ENCODE data around the gene DNAAF9.

The DNAAF9 gene

GRCh38 chr20:3403741-3404140, 3.7 kb downstream of the DNAAF9 start:
- FAIRE-seq: no peak
- DNase-seq (ENCODE audit: insufficient read length, low spot score): no peak
- TF ChIP-seq TAF1 (IDR thresholded peaks at IDR 0.05; ENCODE audit: low read depth, low read length) (no peak), POLR2AphosphoS5 (IDR thresholded peaks at IDR 0.05; ENCODE audit: low read depth, low read length) (no peak), POLR2A (IDR thresholded peaks at IDR 0.05; ENCODE audit: low read depth, low read length) (no peak), SPI1 (IDR thresholded peaks at IDR 0.05; ENCODE audit: low read depth, low read length) (no peak), PAX5 (IDR thresholded peaks at IDR 0.05; ENCODE audit: insufficient read depth, low read length, severe bottlenecking) (no peak), POU2F2 (IDR thresholded peaks at IDR 0.05; ENCODE audit: low read depth, low read length) (no peak)

DNA sequence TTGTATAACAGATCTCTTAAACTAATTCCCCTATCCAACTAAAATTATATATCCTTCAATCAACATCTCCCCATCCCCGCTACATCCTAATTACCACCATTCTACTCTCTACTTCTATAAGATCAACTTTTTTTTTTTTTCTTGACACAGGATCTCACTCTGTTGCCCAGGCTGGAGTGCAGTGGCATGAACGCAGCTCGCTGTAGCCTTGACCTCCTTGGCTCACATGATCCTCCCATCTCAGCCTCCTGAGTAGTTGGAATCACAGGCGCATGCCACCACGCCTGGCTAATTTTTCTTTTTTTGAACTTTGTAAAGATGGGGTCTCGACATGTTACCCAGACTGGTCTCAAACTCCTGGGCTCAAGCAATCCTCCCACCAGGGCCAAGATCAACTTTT, 5.0 kb downstream of the DNAAF9 start:
- TF ChIP-seq POLR2AphosphoS5 (IDR thresholded peaks at IDR 0.05; ENCODE audit: low read depth, low read length) (no peak), POU2F2 (IDR thresholded peaks at IDR 0.05; ENCODE audit: low read depth, low read length) (no peak), PAX5 (IDR thresholded peaks at IDR 0.05; ENCODE audit: insufficient read depth, low read length, severe bottlenecking) (no peak), SPI1 (IDR thresholded peaks at IDR 0.05; ENCODE audit: low read depth, low read length) (no peak), POLR2A (IDR thresholded peaks at IDR 0.05; ENCODE audit: low read depth, low read length) (no peak), TAF1 (IDR thresholded peaks at IDR 0.05; ENCODE audit: low read depth, low read length) (no peak)
- FAIRE-seq: no peak
- DNase-seq (ENCODE audit: insufficient read length, low spot score): no peak

GRCh38 chr20:3400260-3401155, 7.0 kb downstream of the DNAAF9 start:
- no peak for FAIRE-seq
- no peak for TF ChIP-seq PAX5 (IDR thresholded peaks at IDR 0.05; ENCODE audit: insufficient read depth, low read length, severe bottlenecking)
- TF ChIP-seq TAF1 (IDR thresholded peaks at IDR 0.05; ENCODE audit: low read depth, low read length): no peak
- no peak for TF ChIP-seq POLR2A (IDR thresholded peaks at IDR 0.05; ENCODE audit: low read depth, low read length)
- no peak for TF ChIP-seq POU2F2 (IDR thresholded peaks at IDR 0.05; ENCODE audit: low read depth, low read length)
- no peak for TF ChIP-seq SPI1 (IDR thresholded peaks at IDR 0.05; ENCODE audit: low read depth, low read length)
- TF ChIP-seq POLR2AphosphoS5 (IDR thresholded peaks at IDR 0.05; ENCODE audit: low read depth, low read length): no peak
- DNase-seq (ENCODE audit: insufficient read length, low spot score): no peak

GRCh38 chr20:3398681-3399252, 8.7 kb downstream of the DNAAF9 start:
- no peak for FAIRE-seq
- TF ChIP-seq TAF1 (IDR thresholded peaks at IDR 0.05; ENCODE audit: low read depth, low read length): no peak
- no peak for TF ChIP-seq POU2F2 (IDR thresholded peaks at IDR 0.05; ENCODE audit: low read depth, low read length)
- no peak for TF ChIP-seq SPI1 (IDR thresholded peaks at IDR 0.05; ENCODE audit: low read depth, low read length)
- no peak for TF ChIP-seq PAX5 (IDR thresholded peaks at IDR 0.05; ENCODE audit: insufficient read depth, low read length, severe bottlenecking)
- TF ChIP-seq POLR2AphosphoS5 (IDR thresholded peaks at IDR 0.05; ENCODE audit: low read depth, low read length): no peak
- TF ChIP-seq POLR2A (IDR thresholded peaks at IDR 0.05; ENCODE audit: low read depth, low read length): no peak
- no peak for DNase-seq (ENCODE audit: insufficient read length, low spot score)

- DNase-seq (ENCODE audit: insufficient read length, low spot score) (no peak), FAIRE-seq (no peak)
- TF ChIP-seq PAX5 (IDR thresholded peaks at IDR 0.05; ENCODE audit: insufficient read depth, low read length, severe bottlenecking) (no peak), POLR2A (IDR thresholded peaks at IDR 0.05; ENCODE audit: low read depth, low read length) (no peak), POU2F2 (IDR thresholded peaks at IDR 0.05; ENCODE audit: low read depth, low read length) (no peak), TAF1 (IDR thresholded peaks at IDR 0.05; ENCODE audit: low read depth, low read length) (no peak), SPI1 (IDR thresholded peaks at IDR 0.05; ENCODE audit: low read depth, low read length) (no peak), POLR2AphosphoS5 (IDR thresholded peaks at IDR 0.05; ENCODE audit: low read depth, low read length) (no peak)
These were observed 11.0 kb downstream of the DNAAF9 start for GRCh38 chr20:3396492-3396891.

- FAIRE-seq: no peak
- TF ChIP-seq PAX5 (IDR thresholded peaks at IDR 0.05; ENCODE audit: insufficient read depth, low read length, severe bottlenecking): no peak
- no peak for TF ChIP-seq SPI1 (IDR thresholded peaks at IDR 0.05; ENCODE audit: low read depth, low read length)
- no peak for DNase-seq (ENCODE audit: insufficient read length, low spot score)
These were observed 14.7 kb downstream of the DNAAF9 start for GRCh38 chr20:3392756-3393155.

- FAIRE-seq (no peak), DNase-seq (ENCODE audit: insufficient read length, low spot score) (no peak)
- no peak for TF ChIP-seq POLR2A (IDR thresholded peaks at IDR 0.05; ENCODE audit: low read depth, low read length)
- TF ChIP-seq POU2F2 (IDR thresholded peaks at IDR 0.05; ENCODE audit: low read depth, low read length): no peak
- TF ChIP-seq PAX5 (IDR thresholded peaks at IDR 0.05; ENCODE audit: insufficient read depth, low read length, severe bottlenecking): no peak
- no peak for TF ChIP-seq SPI1 (IDR thresholded peaks at IDR 0.05; ENCODE audit: low read depth, low read length)
- TF ChIP-seq TAF1 (IDR thresholded peaks at IDR 0.05; ENCODE audit: low read depth, low read length): no peak
- no peak for TF ChIP-seq POLR2AphosphoS5 (IDR thresholded peaks at IDR 0.05; ENCODE audit: low read depth, low read length)
These were observed 16.6 kb downstream of the DNAAF9 start for GRCh38 chr20:3390759-3391425.

DNA sequence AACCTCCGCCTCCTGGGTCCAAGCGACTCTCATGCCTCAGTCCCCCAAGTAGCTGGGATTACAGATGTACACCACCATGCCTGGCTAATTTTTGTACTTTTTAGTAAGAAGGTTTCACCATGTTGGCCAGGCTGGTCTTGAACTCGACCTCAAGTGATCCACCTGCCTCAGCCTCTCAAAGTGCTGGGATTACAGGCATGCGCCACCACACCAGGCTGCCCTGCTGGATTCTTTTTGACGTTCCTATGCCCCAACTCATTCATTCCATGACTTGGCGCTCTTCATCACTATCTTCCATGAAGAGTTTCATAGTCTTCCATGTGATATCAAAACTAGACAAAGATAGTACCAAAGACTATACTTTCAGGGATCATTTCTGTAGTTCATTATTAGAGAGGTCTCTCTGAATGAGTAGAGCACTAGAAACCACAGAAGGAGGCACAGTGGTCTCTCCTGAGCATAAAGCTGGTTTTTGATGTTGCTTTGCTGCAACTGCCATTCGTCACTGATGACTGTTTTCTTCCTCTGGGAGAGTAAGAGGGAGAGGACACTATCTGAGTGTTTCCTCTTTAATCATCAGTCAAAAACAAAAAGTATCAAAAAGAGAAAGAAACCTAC, 23.5 kb downstream of the DNAAF9 start:
- TF ChIP-seq TAF1 (IDR thresholded peaks at IDR 0.05; ENCODE audit: low read depth, low read length): no peak
- no peak for TF ChIP-seq SPI1 (IDR thresholded peaks at IDR 0.05; ENCODE audit: low read depth, low read length)
- no peak for TF ChIP-seq POLR2AphosphoS5 (IDR thresholded peaks at IDR 0.05; ENCODE audit: low read depth, low read length)
- TF ChIP-seq PAX5 (IDR thresholded peaks at IDR 0.05; ENCODE audit: insufficient read depth, low read length, severe bottlenecking): no peak
- TF ChIP-seq POU2F2 (IDR thresholded peaks at IDR 0.05; ENCODE audit: low read depth, low read length): no peak
- TF ChIP-seq POLR2A (IDR thresholded peaks at IDR 0.05; ENCODE audit: low read depth, low read length): no peak
- FAIRE-seq (peak; percentile 23), DNase-seq (ENCODE audit: insufficient read length, low spot score) (no peak)

DNA sequence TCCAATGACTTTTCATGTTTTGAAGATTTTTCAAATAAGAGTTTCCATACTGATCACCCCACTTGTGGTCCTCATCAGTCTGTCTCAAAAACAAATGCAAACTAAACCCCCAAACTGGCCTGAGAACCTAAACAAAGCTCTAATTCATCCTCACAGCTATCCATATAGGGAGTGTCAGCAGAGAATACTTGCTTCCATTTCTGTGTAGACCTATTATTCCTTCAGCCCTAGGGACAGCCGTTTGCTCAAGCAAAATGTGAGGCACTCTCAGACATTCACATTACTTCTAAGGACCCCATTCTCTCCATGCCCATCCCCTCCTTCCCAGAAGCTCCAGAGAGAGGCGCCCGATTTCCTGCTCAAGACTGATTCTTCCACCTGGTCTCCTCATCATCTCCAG, 24.6 kb downstream of the DNAAF9 start:
- no peak for TF ChIP-seq SPI1 (IDR thresholded peaks at IDR 0.05; ENCODE audit: low read depth, low read length)
- TF ChIP-seq TAF1 (IDR thresholded peaks at IDR 0.05; ENCODE audit: low read depth, low read length): no peak
- no peak for TF ChIP-seq POLR2AphosphoS5 (IDR thresholded peaks at IDR 0.05; ENCODE audit: low read depth, low read length)
- no peak for TF ChIP-seq POU2F2 (IDR thresholded peaks at IDR 0.05; ENCODE audit: low read depth, low read length)
- no peak for TF ChIP-seq PAX5 (IDR thresholded peaks at IDR 0.05; ENCODE audit: insufficient read depth, low read length, severe bottlenecking)
- TF ChIP-seq POLR2A (IDR thresholded peaks at IDR 0.05; ENCODE audit: low read depth, low read length): no peak
- FAIRE-seq: no peak
- no peak for DNase-seq (ENCODE audit: insufficient read length, low spot score)

All from GM12891 (cell line).